ENCODE data around the gene NAP1L5.

DNA sequence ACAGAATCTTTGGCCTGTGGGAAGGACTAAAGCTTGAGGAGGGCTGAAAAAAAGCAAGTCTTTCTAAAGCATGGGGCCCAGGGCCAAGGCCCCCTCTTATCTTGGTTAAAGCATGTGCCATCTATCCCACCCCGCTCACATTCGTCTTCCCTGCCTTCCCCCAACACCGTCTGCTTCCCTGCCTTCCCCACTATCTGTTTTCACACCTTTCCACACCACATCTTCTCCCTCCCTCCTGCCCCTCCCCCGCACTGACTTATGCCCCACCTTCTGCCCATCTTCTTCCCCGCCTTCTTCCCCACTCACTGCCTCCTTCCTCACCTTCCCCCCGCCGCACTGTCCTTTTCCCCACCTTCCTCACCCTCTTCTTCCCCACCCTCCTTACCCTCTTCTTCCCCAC lies 890 bp upstream of the NAP1L5 start:
- TF ChIP-seq, protein P1, sequence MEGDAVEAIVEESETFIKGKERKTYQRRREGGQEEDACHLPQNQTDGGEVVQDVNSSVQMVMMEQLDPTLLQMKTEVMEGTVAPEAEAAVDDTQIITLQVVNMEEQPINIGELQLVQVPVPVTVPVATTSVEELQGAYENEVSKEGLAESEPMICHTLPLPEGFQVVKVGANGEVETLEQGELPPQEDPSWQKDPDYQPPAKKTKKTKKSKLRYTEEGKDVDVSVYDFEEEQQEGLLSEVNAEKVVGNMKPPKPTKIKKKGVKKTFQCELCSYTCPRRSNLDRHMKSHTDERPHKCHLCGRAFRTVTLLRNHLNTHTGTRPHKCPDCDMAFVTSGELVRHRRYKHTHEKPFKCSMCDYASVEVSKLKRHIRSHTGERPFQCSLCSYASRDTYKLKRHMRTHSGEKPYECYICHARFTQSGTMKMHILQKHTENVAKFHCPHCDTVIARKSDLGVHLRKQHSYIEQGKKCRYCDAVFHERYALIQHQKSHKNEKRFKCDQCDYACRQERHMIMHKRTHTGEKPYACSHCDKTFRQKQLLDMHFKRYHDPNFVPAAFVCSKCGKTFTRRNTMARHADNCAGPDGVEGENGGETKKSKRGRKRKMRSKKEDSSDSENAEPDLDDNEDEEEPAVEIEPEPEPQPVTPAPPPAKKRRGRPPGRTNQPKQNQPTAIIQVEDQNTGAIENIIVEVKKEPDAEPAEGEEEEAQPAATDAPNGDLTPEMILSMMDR (IDR thresholded peaks at IDR 0.05 in 4 of 5, conservative IDR thresholded peaks at IDR 0.05 in 1 of 5), result no peak
- no peak for TF ChIP-seq POLR2A (IDR thresholded peaks at IDR 0.05)
